HEK293T (cell line): ENCODE data around the gene LACC1.

Experiments
- ELF4 ChIP-seq: fragments of 450-650 bp; IDR thresholded peaks from 2 replicates; pipeline ENCODE4 v1.6.1; 2017; ENCODE audit warnings: antibody characterized with exemption
- L3MBTL2 ChIP-seq: fragments of 450-650 bp; conservative IDR thresholded peaks from 2 replicates; pipeline ENCODE4 v1.6.1; 2016; ENCODE audit warnings: mild to moderate bottlenecking
- NFRKB ChIP-seq: fragments of 450-650 bp; IDR thresholded peaks from 2 replicates; pipeline ENCODE4 v1.6.1; 2016; ENCODE audit warnings: mild to moderate bottlenecking, moderate library complexity
- SUZ12 ChIP-seq: fragments of 450-650 bp; IDR thresholded peaks from 2 replicates; pipeline ENCODE4 v1.6.1; 2016; ENCODE audit warnings: mild to moderate bottlenecking
- TARDBP ChIP-seq: fragments of 450-650 bp; IDR thresholded peaks from 2 replicates; pipeline ENCODE4 v1.6.1; 2016
- ZNF384 ChIP-seq: fragments of 450-650 bp; IDR thresholded peaks from 2 replicates; pipeline ENCODE4 v1.6.1; 2016
- TF ChIP-seq, protein P1 (sequence below): fragments of 450-650 bp; IDR thresholded peaks from 2 replicates; pipeline ENCODE4 v1.6.1; 2016

DNA sequence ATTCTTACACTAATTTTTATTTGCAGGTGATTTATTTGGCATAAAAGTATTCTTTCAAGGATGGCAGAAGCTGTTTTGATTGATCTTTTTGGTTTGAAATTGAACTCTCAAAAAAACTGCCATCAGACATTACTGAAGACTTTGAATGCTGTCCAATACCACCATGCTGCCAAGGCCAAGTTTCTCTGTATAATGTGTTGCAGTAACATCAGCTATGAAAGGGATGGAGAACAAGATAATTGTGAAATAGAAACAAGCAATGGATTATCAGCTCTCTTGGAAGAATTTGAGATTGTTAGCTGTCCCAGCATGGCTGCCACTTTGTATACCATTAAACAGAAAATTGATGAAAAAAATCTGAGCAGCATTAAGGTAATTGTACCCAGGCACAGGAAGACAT is 1.2 kb downstream of the LACC1 start:
- TF ChIP-seq ELF4 (no peak), NFRKB (no peak), L3MBTL2 (no peak), ZNF384 (no peak), SUZ12 (no peak), TARDBP (no peak)
- TF ChIP-seq, protein P1, sequence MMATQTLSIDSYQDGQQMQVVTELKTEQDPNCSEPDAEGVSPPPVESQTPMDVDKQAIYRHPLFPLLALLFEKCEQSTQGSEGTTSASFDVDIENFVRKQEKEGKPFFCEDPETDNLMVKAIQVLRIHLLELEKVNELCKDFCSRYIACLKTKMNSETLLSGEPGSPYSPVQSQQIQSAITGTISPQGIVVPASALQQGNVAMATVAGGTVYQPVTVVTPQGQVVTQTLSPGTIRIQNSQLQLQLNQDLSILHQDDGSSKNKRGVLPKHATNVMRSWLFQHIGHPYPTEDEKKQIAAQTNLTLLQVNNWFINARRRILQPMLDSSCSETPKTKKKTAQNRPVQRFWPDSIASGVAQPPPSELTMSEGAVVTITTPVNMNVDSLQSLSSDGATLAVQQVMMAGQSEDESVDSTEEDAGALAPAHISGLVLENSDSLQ = no peak
